H1 (cell line): ENCODE measurements around the gene PNPLA3. TPM values are rescaled to one million over a fixed set of nuclear protein-coding genes. Genes with fewer than 3 reads are reported as not detected.

Source experiments
- CBX8 ChIP-seq: fragments of 300-800, 300-1000 bp; sonication (generic); IDR thresholded peaks from 2 replicates; pipeline ENCODE4 v1.7.1; 2016; ENCODE audit warnings: low read depth, low read length, borderline replicate concordance
- CHD7 ChIP-seq: fragments of 300-600 bp; sonication (generic); IDR thresholded peaks from 2 replicates; pipeline ENCODE4 v1.7.1; 2012; ENCODE audit warnings: low read length, moderate library complexity, mild to moderate bottlenecking, inconsistent platforms; ENCODE audit not compliant: insufficient replicate concordance
- EGR1 ChIP-seq: IDR thresholded peaks from 2 replicates; pipeline ENCODE4 v1.6.1; 2011; ENCODE audit warnings: low read depth, low read length, borderline replicate concordance
- EP300 ChIP-seq, 2 experiments: IDR thresholded peaks; 1 replicate in 1 of 2; 2 replicates in 1 of 2; pipeline ENCODE4 v1.6.1; 2011 to 2012; ENCODE audit warnings: low read depth in 2 of 2, low read length in 2 of 2, mild to moderate bottlenecking in 2 of 2, borderline replicate concordance in 1 of 2, inconsistent platforms in 1 of 2, moderate library complexity in 1 of 2
- FOSL1 ChIP-seq: IDR thresholded peaks from 2 replicates; pipeline ENCODE4 v1.6.1; 2011; ENCODE audit warnings: mild to moderate bottlenecking, low read depth, low read length, moderate library complexity; ENCODE audit not compliant: insufficient read depth
- SP1 ChIP-seq: IDR thresholded peaks from 2 replicates; pipeline ENCODE4 v1.6.1; 2011; ENCODE audit warnings: low read depth, low read length
- TEAD4 ChIP-seq: IDR thresholded peaks from 2 replicates; pipeline ENCODE4 v1.6.1; 2012; ENCODE audit warnings: low read depth, low read length, inconsistent platforms, mixed read lengths
- polyA plus RNA-seq, 7 experiments: library from polyadenylated mRNA; depleted of rRNA in 3 of 7; stranded (reverse) in 5 of 7; unstranded in 2 of 7; fragments of >200 nt in 5 of 7; fragments of 200-250 nt in 2 of 7; gene quantifications; 1 replicate in 5 of 7; 2 replicates in 1 of 7; 4 replicates in 1 of 7; pipeline versions ENCODE4 v1.2.1 to v1.2.3, GENCODE V29; 2011 to 2013; ENCODE audit warnings: missing spikeins in 2 of 7, mixed read lengths in 2 of 7
- total RNA-seq: library from RNA; stranded (reverse); fragmentation: NEBNext Ultra II Directional; extraction: Animal tissue kit (Norgen Biotek cat#: 25700); gene quantifications from 2 replicates; pipeline ENCODE4 v1.2.1, GENCODE V29; 2021

PNPLA3 gene
- total and polyA plus RNA-seq, 2 of the 8 experiments (the other 6 are each of a cell fraction or from before 2014, with no cell fraction given): 17.5 to 23.4 TPM

DNA sequence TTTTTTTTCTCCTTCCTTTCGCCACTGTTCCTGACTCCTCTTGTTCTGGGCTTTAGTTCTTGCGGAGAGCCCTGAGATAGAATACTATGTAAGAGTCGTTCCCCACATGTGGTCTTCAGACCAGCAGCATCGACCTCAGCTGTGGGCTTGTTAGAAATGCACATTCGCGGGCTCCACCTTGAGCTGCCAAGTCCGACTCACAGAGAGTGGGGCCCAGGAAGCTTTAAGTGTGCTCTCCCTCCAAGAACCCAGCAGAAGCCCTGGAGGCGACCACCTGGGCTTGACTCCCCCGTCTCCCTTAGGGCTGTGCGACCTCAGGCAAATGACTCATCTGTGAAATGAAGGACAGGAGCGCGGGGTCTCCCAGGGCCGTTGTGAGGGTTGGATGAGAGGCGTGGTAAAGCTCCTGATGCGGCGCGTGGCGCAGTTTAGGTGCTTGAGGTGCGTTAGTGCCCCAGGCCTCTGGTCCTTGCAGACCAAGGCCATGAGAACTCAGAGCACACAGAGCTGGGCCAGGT, 50.5 kb downstream of the PNPLA3 start (continued):
- TF ChIP-seq CHD7 (no peak), TEAD4 (no peak), EGR1 (no peak), CBX8 (no peak), EP300 (IDR thresholded peaks at IDR 0.05; ENCODE audit: borderline replicate concordance in 1 of 2, low read depth in 2 of 2, low read length in 2 of 2) (no peak), FOSL1 (no peak), SP1 (no peak)
